Keratinocyte (primary cell): ENCODE data around the gene MTNR1B. TPM values are rescaled to one million over a fixed set of nuclear protein-coding genes. Genes with fewer than 3 reads are reported as not detected.

Experiments
- DNase-seq: peaks from one replicate; pipeline ENCODE4 v3.0.0-alpha.2; 2011; ENCODE audit warnings: low read depth, missing footprints, low spot score
- FAIRE-seq: peaks from 2 replicates; lab custom pipeline; 2011; peaks lifted over from hg19 to GRCh38; lab: Jason Lieb, UNC
- H2AFZ ChIP-seq: 2 replicates; pipeline ENCODE4 v1.6.0; 2012; ENCODE audit warnings: low read length, control low read depth, inconsistent platforms; ENCODE audit not compliant: control insufficient read depth
- H3K27ac ChIP-seq: 2 replicates; pipeline ENCODE4 v1.5.1; 2011; ENCODE audit warnings: low read length; ENCODE audit not compliant: control insufficient read depth, insufficient read depth
- H3K27me3 ChIP-seq: 3 replicates; pipeline ENCODE4 v1.6.0; 2011; ENCODE audit warnings: low read length; ENCODE audit not compliant: control insufficient read depth, insufficient read depth; ENCODE audit errors: extremely low read depth
- H3K36me3 ChIP-seq, 2 experiments: 2 replicates in 1 of 2; 3 replicates in 1 of 2; pipeline ENCODE4 v1.5.1; 2011; ENCODE audit warnings: low read length in 2 of 2, mild to moderate bottlenecking in 1 of 2; ENCODE audit not compliant: control insufficient read depth in 2 of 2, insufficient read depth in 2 of 2; ENCODE audit errors: extremely low read depth in 1 of 2
- H3K4me1 ChIP-seq: 3 replicates; pipeline ENCODE4 v1.5.1; 2011; ENCODE audit warnings: low read length; ENCODE audit not compliant: control insufficient read depth, insufficient read depth; ENCODE audit errors: extremely low read depth
- H3K4me2 ChIP-seq: 3 replicates; pipeline ENCODE4 v1.6.0; 2011; ENCODE audit warnings: low read depth, low read length; ENCODE audit not compliant: control insufficient read depth, insufficient read depth; ENCODE audit errors: extremely low read depth
- H3K4me3 ChIP-seq, 3 experiments: fragments of 200-600 bp in 1 of 3; sonication (generic) in 1 of 3; 2 replicates in 2 of 3; 3 replicates in 1 of 3; pipeline ENCODE4 v1.5.1; 2011 to 2016; ENCODE audit warnings: low read length in 3 of 3, mild to moderate bottlenecking in 3 of 3, control low read depth in 2 of 3, inconsistent platforms in 1 of 3, low read depth in 1 of 3, mixed read lengths in 1 of 3, mixed run types in 1 of 3, moderate library complexity in 1 of 3; ENCODE audit not compliant: control insufficient read depth in 2 of 3, insufficient read depth in 2 of 3; ENCODE audit errors: extremely low read depth in 1 of 3
- H3K79me2 ChIP-seq: 2 replicates; pipeline ENCODE4 v1.6.0; 2012; ENCODE audit warnings: low read length; ENCODE audit not compliant: control insufficient read depth, insufficient read depth
- H3K9ac ChIP-seq: 3 replicates; pipeline ENCODE4 v1.6.0; 2011; ENCODE audit warnings: low read length; ENCODE audit not compliant: control insufficient read depth, insufficient read depth; ENCODE audit errors: extremely low read depth
- H3K9me1 ChIP-seq: 3 replicates; pipeline ENCODE4 v1.6.0; 2011; ENCODE audit warnings: low read length; ENCODE audit not compliant: control insufficient read depth, insufficient read depth; ENCODE audit errors: extremely low read depth
- H3K9me3 ChIP-seq: 2 replicates; pipeline ENCODE4 v1.5.1; 2012; ENCODE audit warnings: low read depth, low read length; ENCODE audit not compliant: control insufficient read depth
- H4K20me1 ChIP-seq: 3 replicates; pipeline ENCODE4 v1.6.0; 2011; ENCODE audit warnings: low read length; ENCODE audit not compliant: control insufficient read depth, insufficient read depth; ENCODE audit errors: extremely low read depth
- EZH2 ChIP-seq: IDR thresholded peaks from one replicate; pipeline ENCODE4 v1.6.1; 2012; ENCODE audit warnings: inconsistent platforms, mild to moderate bottlenecking, low read length, moderate library complexity
- dilution Hi-C: fragments of 300-500 bp; cut with MboI; formaldehyde crosslinking; loops from one replicate; pipeline ENCODE4 v1.7.0; 2020; ENCODE audit warnings: low sequenced_read_pairs; ENCODE audit not compliant: extremely low pct_ligation_motif_present
- polyA plus RNA-seq, 5 experiments: library from polyadenylated mRNA; depleted of rRNA in 3 of 5; stranded (reverse) in 3 of 5; stranded (forward) in 1 of 5; unstranded in 1 of 5; fragments of >200 nt; gene quantifications; 1 replicate in 1 of 5; 2 replicates in 3 of 5; 3 replicates in 1 of 5; pipeline versions ENCODE4 v1.2.1 to v1.2.3, GENCODE V29; 2011 to 2012; ENCODE audit warnings: missing spikeins in 2 of 5, low read depth in 1 of 5, low replicate concordance in 1 of 5
- TF ChIP-seq, protein P1 (sequence below), 3 experiments: IDR thresholded peaks in 1 of 3; conservative IDR thresholded peaks in 1 of 3; optimal IDR thresholded peaks in 1 of 3; 2 replicates in 2 of 3; 3 replicates in 1 of 3; pipeline versions ENCODE3 to v1.5.1; 2011; ENCODE audit warnings: low read length in 3 of 3, mild to moderate bottlenecking in 3 of 3, moderate library complexity in 2 of 3, control low read depth in 1 of 3, inconsistent platforms in 1 of 3; ENCODE audit not compliant: insufficient read depth in 2 of 3; ENCODE audit errors: extremely low read depth in 1 of 3

MTNR1B gene
- polyA plus RNA-seq, 1 donor (not counting 4 experiments of a cell fraction or from before 2014, with no cell fraction given) = not detected

DNA sequence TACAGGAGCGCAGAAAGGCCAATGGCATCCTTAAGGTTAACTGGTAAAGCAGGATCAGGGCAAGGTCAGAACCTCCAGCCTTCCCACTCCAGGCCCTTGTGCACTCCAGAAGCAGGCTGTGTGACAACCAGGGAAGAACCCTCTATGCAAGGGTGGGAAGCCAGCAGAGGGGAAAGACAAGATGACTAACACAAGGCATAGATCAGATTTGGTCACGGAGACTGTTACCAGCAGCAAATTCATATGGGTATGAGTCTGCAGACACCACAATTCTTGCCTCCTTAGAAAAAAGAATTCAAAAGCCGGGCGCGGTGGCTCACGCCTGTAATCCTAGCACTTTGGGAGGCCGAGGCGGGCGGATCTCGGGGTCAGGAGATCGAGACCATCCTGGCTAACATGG, 39.8 kb upstream of the MTNR1B start:
- no peak overlapping the region for H3K27ac ChIP-seq
- no peaks in the 10 kb centered on the region for H3K36me3 ChIP-seq
- H3K4me3 ChIP-seq = no peak overlapping the region
- no peaks in the 10 kb centered on the region for H4K20me1 ChIP-seq
- H3K9me3 ChIP-seq = no peaks in the 10 kb centered on the region
- H3K4me1 ChIP-seq = no peaks in the 10 kb centered on the region
- no peak overlapping the region for H2AFZ ChIP-seq
- H3K27me3 ChIP-seq = peaks cover 3% of the 10 kb centered on the region
- H3K9me1 ChIP-seq = no peaks in the 10 kb centered on the region
- H3K9ac ChIP-seq = no peak overlapping the region
- TF ChIP-seq, protein P1, sequence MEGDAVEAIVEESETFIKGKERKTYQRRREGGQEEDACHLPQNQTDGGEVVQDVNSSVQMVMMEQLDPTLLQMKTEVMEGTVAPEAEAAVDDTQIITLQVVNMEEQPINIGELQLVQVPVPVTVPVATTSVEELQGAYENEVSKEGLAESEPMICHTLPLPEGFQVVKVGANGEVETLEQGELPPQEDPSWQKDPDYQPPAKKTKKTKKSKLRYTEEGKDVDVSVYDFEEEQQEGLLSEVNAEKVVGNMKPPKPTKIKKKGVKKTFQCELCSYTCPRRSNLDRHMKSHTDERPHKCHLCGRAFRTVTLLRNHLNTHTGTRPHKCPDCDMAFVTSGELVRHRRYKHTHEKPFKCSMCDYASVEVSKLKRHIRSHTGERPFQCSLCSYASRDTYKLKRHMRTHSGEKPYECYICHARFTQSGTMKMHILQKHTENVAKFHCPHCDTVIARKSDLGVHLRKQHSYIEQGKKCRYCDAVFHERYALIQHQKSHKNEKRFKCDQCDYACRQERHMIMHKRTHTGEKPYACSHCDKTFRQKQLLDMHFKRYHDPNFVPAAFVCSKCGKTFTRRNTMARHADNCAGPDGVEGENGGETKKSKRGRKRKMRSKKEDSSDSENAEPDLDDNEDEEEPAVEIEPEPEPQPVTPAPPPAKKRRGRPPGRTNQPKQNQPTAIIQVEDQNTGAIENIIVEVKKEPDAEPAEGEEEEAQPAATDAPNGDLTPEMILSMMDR (optimal IDR thresholded peaks at IDR 0.05 in 1 of 3, IDR thresholded peaks at IDR 0.05 in 1 of 3, conservative IDR thresholded peaks at IDR 0.05 in 1 of 3; ENCODE audit: extremely low read depth in 1 of 3, insufficient read depth in 2 of 3, low read length in 3 of 3) = no peak
- TF ChIP-seq EZH2 = no peak
- DNase-seq (no peak), FAIRE-seq (no peak)
- no peak overlapping the region for H3K4me2 ChIP-seq
- dilution Hi-C loops = no loop called here
- H3K79me2 ChIP-seq = no peaks in the 10 kb centered on the region

DNA sequence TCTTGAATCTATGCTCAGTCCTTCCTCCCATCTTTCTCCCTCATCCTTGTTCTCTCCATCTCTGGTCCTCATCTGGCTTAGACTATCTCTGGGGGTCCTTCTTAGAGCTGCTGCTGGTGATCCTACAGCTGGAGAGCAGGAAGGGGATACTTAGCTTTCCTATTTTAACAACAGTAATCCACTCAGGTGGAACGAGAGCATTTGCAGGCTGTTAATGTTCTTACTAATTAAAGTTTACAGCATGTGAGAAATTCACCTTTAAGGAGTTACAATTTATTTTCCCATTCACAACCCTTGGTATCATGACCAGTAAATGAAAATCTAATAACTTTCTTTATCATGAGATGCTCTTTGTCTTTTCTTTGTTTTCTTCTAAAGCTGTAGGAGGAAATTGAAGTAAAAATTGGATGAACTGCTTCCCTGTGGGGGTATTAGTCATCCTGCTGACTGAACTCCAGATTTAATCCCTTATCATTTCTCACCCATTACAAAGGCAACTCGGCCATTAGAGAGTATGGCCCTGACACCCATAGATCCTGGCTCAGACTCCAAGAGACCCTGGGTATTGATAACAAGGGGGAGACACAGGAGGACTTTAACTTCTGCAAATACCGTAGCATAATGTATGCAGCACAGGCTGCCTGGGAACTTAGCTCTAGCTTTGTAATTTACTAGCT, 37.6 kb upstream of the MTNR1B start:
- Histone ChIP-seq H2AFZ (no peak overlapping the region), H3K79me2 (no peaks in the 10 kb centered on the region), H3K4me3 (no peak overlapping the region), H3K4me2 (no peak overlapping the region), H4K20me1 (no peaks in the 10 kb centered on the region), H3K4me1 (no peaks in the 10 kb centered on the region), H3K36me3 (no peaks in the 10 kb centered on the region), H3K27ac (no peak overlapping the region), H3K9me3 (no peaks in the 10 kb centered on the region), H3K9ac (no peak overlapping the region), H3K27me3 (peaks cover 3% of the 10 kb centered on the region), H3K9me1 (no peaks in the 10 kb centered on the region)
- TF ChIP-seq, protein P1 (optimal IDR thresholded peaks at IDR 0.05 in 1 of 3, IDR thresholded peaks at IDR 0.05 in 1 of 3, conservative IDR thresholded peaks at IDR 0.05 in 1 of 3; ENCODE audit: extremely low read depth in 1 of 3, insufficient read depth in 2 of 3, low read length in 3 of 3) = no peak
- no peak for TF ChIP-seq EZH2
- no peak for DNase-seq
- no peak for FAIRE-seq
- dilution Hi-C loops = no loop called here
